Ovary (tissue), 9 donors: ENCODE results near the gene RAB31. TPM values are rescaled to one million over a fixed set of nuclear protein-coding genes. Genes with fewer than 3 reads are reported as not detected.

Experiments
- DNase-seq, 5 donors: peaks; one replicate each; pipeline ENCODE4 v3.0.0-alpha.2; 2019 to 2020
- H3K27ac ChIP-seq, 2 donors: fragments of 200-600 bp; one replicate each; pipeline versions ENCODE4 v1.5.1 to v1.8.0; 2019 to 2022
- H3K27me3 ChIP-seq: fragments of 200-600 bp; one replicate; pipeline ENCODE4 v1.8.0; 2022
- H3K36me3 ChIP-seq: fragments of 200-600 bp; sonication (generic); one replicate; pipeline ENCODE4 v1.5.1; 2019
- H3K4me1 ChIP-seq: one replicate; pipeline ENCODE4 v1.8.1; 2013; ENCODE audit warnings: mild to moderate bottlenecking, moderate library complexity; ENCODE audit not compliant: insufficient read depth
- H3K4me3 ChIP-seq: fragments of 200-600 bp; sonication (generic); one replicate; pipeline ENCODE4 v1.5.1; 2017
- H3K9me3 ChIP-seq, 2 donors: fragments of 200-600 bp in 1 of 2; sonication (generic) in 1 of 2; one replicate each; pipeline versions ENCODE4 v1.5.1 to v1.8.1; 2013 to 2019; ENCODE audit warnings: mild to moderate bottlenecking in 1 of 2, moderate library complexity in 1 of 2
- CTCF ChIP-seq, 3 donors: fragments of 450-650 bp in 2 of 3; fragments of 200-600 bp in 1 of 3; IDR thresholded peaks; one replicate each; pipeline versions ENCODE4 v1.5.1 to v1.8.0; 2016 to 2022; ENCODE audit warnings: antibody characterized with exemption in 3 of 3, mild to moderate bottlenecking in 1 of 3
- EP300 ChIP-seq: sonication (generic); formaldehyde crosslinking; IDR thresholded peaks from one replicate; pipeline ENCODE4 v1.6.1; 2017; ENCODE audit warnings: antibody characterized with exemption
- POLR2A ChIP-seq: fragments of 450-650 bp; IDR thresholded peaks from one replicate; pipeline ENCODE4 v1.6.1; 2017; ENCODE audit warnings: antibody characterized with exemption, mild to moderate bottlenecking, moderate library complexity
- WGBS, 3 donors: extraction: QIAGEN DNeasy Blood & Tissue Kit in 1 of 3; methylation state at CpG; one replicate each; pipeline versions ENCODE4 v1.1.5 to v1.1.7; 2013 to 2017; 5-methylcytosine and 5-hydroxymethylcytosine counted together
- intact Hi-C, 4 donors: fragments of 100-400 bp; cut with DNase I; formaldehyde crosslinking; loops; one replicate each; pipeline versions ENCODE4 v1.11.0 to v1.15.1; 2022 to 2023
- polyA plus RNA-seq, 2 donors: library from polyadenylated mRNA; stranded (reverse); fragments of 200-250 nt in 1 of 2; fragments of 350-450 nt in 1 of 2; fragmentation: Illumina TruSeq in 1 of 2; extraction: RNeasy Lipid Tissue Mini Kit (QIAGEN cat#74804) in 1 of 2; gene quantifications; one replicate each; pipeline ENCODE4 v1.2.3, GENCODE V29; 2013 to 2014
- total RNA-seq, 7 donors: library from RNA; depleted of rRNA in 2 of 7; stranded (reverse); fragments of >200 nt in 2 of 7; fragmentation: NEBNext Ultra II Directional in 3 of 7; extraction: Animal tissue kit (Norgen Biotek cat#: 25700) in 3 of 7; gene quantifications; one replicate each; pipeline versions ENCODE4 v1.1.0 to v1.2.4, GENCODE V29; 2016 to 2023
- donor health status: DM: no; HTN: no; CAD: no; lungs with moderate emphysema.
- donor health status: DM: no; HTN: no; CAD: no.
- donor health status: Bipolar disorder and iron deficiency.
- donor health status: DM: yes; HTN: yes; CAD: no.
- donor health status: DM: no; HTN: no; CAD: no.
- donor health status: DM: yes; HTN: yes; CAD: no.

RAB31 gene
- total and polyA plus RNA-seq, 9 donors = 37.9 to 188 (median 62.8) TPM

GRCh38 chr18:9838144-9838877, 130.2 kb downstream of the RAB31 start:
- H3K4me1 ChIP-seq = peaks cover 5% of the 10 kb centered on the region
- intact Hi-C loops = no loop called here
- no peaks in the 10 kb centered on the region for H3K9me3 ChIP-seq
- H3K27me3 ChIP-seq = no peaks in the 10 kb centered on the region
- H3K36me3 ChIP-seq = no peaks in the 10 kb centered on the region
- H3K27ac ChIP-seq = no peak overlapping the region
- DNase-seq = no peak
- no peak for TF ChIP-seq POLR2A
- TF ChIP-seq CTCF (IDR thresholded peaks at IDR 0.05) = no peak
- TF ChIP-seq EP300 = no peak
- H3K4me3 ChIP-seq = no peak overlapping the region
- 71 to 79% (median 79%) methylated on average over 10 of the region's 10 CpGs for WGBS, 3 donors

- Histone ChIP-seq H3K4me1 (peaks cover 5% of the 10 kb centered on the region), H3K36me3 (no peaks in the 10 kb centered on the region), H3K27me3 (no peaks in the 10 kb centered on the region), H3K27ac (no peak overlapping the region), H3K4me3 (no peak overlapping the region), H3K9me3 (no peaks in the 10 kb centered on the region)
- DNase-seq = no peak
- 95 to 96% (median 95%) methylated on average over 8 of the region's 8 CpGs for WGBS, 3 donors
- intact Hi-C loops = no loop called here
- TF ChIP-seq POLR2A (no peak), CTCF (IDR thresholded peaks at IDR 0.05) (no peak), EP300 (no peak)
These were observed 131.1 kb downstream of the RAB31 start for GRCh38 chr18:9839211-9839610.

- DNase-seq = no peak
- intact Hi-C loops = no loop called here
- peaks cover 5% of the 10 kb centered on the region for H3K4me1 ChIP-seq
- H3K9me3 ChIP-seq = no peaks in the 10 kb centered on the region
- 89 to 95% (median 92%) methylated on average over 10 of the region's 10 CpGs for WGBS, 3 donors
- H3K27me3 ChIP-seq = no peaks in the 10 kb centered on the region
- H3K27ac ChIP-seq = no peak overlapping the region
- TF ChIP-seq CTCF (IDR thresholded peaks at IDR 0.05) (no peak), POLR2A (no peak), EP300 (no peak)
- no peaks in the 10 kb centered on the region for H3K36me3 ChIP-seq
- H3K4me3 ChIP-seq = no peak overlapping the region
These were observed 131.8 kb downstream of the RAB31 start for GRCh38 chr18:9839853-9840252.

- no peak overlapping the region for H3K27ac ChIP-seq
- no peaks in the 10 kb centered on the region for H3K9me3 ChIP-seq
- no peak for DNase-seq
- H3K4me3 ChIP-seq = no peak overlapping the region
- intact Hi-C loops = no loop called here
- no peak for TF ChIP-seq CTCF (IDR thresholded peaks at IDR 0.05)
- no peak for TF ChIP-seq POLR2A
- TF ChIP-seq EP300 = no peak
- peaks cover 3% of the 10 kb centered on the region for H3K4me1 ChIP-seq
- no peaks in the 10 kb centered on the region for H3K36me3 ChIP-seq
- 66 to 82% (median 77%) methylated on average over 4 of the region's 4 CpGs for WGBS, 3 donors
- H3K27me3 ChIP-seq = no peaks in the 10 kb centered on the region
These were observed 133.7 kb downstream of the RAB31 start for GRCh38 chr18:9841752-9842151.
